ENCODE measurements around the gene SNAP25.
A peak's percentile ranks its signal among the peaks of the same experiment; 100 is the strongest.

The SNAP25 gene

DNA sequence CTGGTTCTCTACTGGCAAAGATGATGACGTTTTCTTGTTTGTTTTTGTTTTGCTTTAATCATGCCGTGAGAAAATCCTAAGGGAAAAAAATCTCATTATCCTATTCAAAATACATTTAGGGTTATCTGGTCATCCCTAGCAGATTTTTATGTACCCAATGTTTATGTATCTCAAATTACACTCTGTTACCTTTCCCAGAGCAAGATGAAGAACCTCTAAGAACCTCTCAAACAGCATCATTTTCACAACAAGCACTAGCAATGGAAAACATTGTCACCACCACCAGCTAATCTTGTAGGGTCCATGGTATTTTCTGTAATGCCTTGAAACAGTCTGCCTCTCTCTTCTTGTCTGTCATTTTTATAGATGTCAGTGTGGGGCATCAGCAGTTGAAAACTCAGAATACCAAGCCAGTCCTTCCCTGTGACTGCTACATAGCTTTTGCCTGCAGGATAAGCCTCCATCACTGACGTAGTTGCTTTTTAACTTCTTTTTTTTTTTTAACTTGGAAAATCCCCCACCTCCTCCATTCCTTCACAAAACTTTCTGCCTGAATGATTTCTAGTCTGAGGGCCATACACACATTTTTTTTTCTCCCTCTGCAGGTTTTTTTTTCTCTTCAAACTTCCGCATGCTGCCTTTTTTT lies 2.4 kb upstream of the SNAP25 start (continued):
- TF ChIP-seq, protein P1, sequence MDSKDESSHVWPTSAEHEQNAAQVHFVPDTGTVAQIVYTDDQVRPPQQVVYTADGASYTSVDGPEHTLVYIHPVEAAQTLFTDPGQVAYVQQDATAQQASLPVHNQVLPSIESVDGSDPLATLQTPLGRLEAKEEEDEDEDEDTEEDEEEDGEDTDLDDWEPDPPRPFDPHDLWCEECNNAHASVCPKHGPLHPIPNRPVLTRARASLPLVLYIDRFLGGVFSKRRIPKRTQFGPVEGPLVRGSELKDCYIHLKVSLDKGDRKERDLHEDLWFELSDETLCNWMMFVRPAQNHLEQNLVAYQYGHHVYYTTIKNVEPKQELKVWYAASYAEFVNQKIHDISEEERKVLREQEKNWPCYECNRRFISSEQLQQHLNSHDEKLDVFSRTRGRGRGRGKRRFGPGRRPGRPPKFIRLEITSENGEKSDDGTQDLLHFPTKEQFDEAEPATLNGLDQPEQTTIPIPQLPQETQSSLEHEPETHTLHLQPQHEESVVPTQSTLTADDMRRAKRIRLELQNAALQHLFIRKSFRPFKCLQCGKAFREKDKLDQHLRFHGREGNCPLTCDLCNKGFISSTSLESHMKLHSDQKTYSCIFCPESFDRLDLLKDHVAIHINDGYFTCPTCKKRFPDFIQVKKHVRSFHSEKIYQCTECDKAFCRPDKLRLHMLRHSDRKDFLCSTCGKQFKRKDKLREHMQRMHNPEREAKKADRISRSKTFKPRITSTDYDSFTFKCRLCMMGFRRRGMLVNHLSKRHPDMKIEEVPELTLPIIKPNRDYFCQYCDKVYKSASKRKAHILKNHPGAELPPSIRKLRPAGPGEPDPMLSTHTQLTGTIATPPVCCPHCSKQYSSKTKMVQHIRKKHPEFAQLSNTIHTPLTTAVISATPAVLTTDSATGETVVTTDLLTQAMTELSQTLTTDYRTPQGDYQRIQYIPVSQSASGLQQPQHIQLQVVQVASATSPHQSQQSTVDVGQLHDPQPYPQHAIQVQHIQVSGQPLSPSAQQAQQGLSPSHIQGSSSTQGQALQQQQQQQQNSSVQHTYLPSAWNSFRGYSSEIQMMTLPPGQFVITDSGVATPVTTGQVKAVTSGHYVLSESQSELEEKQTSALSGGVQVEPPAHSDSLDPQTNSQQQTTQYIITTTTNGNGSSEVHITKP (tag by site-specific recombination; IDR thresholded peaks at IDR 0.05), result 0 out of 2 replicates have a peak, but pooled peaks have one; percentile 44
- TF ChIP-seq HOXD13 (CRISPR knock-in tag; IDR thresholded peaks at IDR 0.05; ENCODE audit: borderline replicate concordance), result no peak
- no peak for TF ChIP-seq ZNF596 (tag by site-specific recombination; IDR thresholded peaks at IDR 0.05)
- TF ChIP-seq ZNF677 (tag by site-specific recombination; IDR thresholded peaks at IDR 0.05), result no peak
- no peak for TF ChIP-seq ZNF654 (tag by site-specific recombination; IDR thresholded peaks at IDR 0.05; ENCODE audit: low read depth)
- TF ChIP-seq, protein P2, sequence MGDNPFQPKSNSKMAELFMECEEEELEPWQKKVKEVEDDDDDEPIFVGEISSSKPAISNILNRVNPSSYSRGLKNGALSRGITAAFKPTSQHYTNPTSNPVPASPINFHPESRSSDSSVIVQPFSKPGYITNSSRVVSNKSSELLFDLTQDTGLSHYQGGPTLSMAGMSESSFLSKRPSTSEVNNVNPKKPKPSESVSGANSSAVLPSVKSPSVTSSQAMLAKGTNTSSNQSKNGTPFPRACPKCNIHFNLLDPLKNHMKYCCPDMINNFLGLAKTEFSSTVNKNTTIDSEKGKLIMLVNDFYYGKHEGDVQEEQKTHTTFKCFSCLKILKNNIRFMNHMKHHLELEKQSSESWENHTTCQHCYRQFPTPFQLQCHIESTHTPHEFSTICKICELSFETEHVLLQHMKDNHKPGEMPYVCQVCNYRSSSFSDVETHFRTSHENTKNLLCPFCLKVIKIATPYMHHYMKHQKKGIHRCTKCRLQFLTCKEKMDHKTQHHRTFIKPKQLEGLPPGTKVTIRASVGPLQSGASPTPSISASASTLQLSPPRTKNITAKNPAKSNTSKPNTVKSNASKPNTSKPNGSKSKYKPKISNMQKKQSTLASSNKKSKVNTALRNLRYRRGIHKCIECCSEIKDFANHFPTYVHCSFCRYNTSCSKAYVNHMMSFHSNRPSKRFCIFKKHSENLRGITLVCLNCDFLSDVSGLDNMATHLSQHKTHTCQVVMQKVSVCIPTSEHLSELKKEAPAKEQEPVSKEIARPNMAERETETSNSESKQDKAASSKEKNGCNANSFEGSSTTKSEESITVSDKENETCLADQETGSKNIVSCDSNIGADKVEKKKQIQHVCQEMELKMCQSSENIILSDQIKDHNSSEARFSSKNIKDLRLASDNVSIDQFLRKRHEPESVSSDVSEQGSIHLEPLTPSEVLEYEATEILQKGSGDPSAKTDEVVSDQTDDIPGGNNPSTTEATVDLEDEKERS (tag by site-specific recombination; IDR thresholded peaks at IDR 0.05), result no peak

- Histone ChIP-seq H3K27ac (ENCODE audit: extremely low read depth, low read depth, low read length) (peak overlapping the region; percentile 85), H3K4me1 (ENCODE audit: control insufficient read depth, insufficient read depth, low read length) (peaks cover 13% of the 10 kb centered on the region), H3K9me3 (ENCODE audit: control insufficient read depth, insufficient read depth, low read depth, low read length) (no peaks in the 10 kb centered on the region), H3K36me3 (ENCODE audit: control insufficient read depth in 2 of 2, insufficient read depth in 1 of 2, low read length in 2 of 2) (no peaks in the 10 kb centered on the region), H3K4me3 (ENCODE audit: low read depth, low read length) (peak overlapping the region; percentile 27)
- ChIA-PET POLR2A (interaction anchor here (1.0 to 1.3 kb wide), 2 partner anchors 22 to 217 kb away, joined by 3 to 12 read pairs; partner anchors contain the start of genes MKKS and SLX4IP), CTCF (interaction anchor here (0.7 kb wide), 1 partner anchor 139 kb away, joined by 3 read pairs; no protein-coding TSS in a partner anchor)
- TF ChIP-seq ZNF391 (tag by site-specific recombination; IDR thresholded peaks at IDR 0.05; ENCODE audit: borderline replicate concordance, low read depth) (no peak), ZNF140 (tag by site-specific recombination; IDR thresholded peaks at IDR 0.05) (no peak), ZNF555 (tag by site-specific recombination; conservative IDR thresholded peaks at IDR 0.05) (no peak), ZBTB17 (tag by site-specific recombination; IDR thresholded peaks at IDR 0.05) (peak; percentile 48), ZNF596 (tag by site-specific recombination; IDR thresholded peaks at IDR 0.05) (no peak), ZNF621 (tag by site-specific recombination; IDR thresholded peaks at IDR 0.05) (no peak), ZNF138 (tag by site-specific recombination; IDR thresholded peaks at IDR 0.05; ENCODE audit: borderline replicate concordance) (no peak), SP7 (tag by site-specific recombination; IDR thresholded peaks at IDR 0.05) (0 out of 2 replicates have a peak, but pooled peaks have one; percentile 7), ZBTB21 (tag by site-specific recombination; IDR thresholded peaks at IDR 0.05) (peak; percentile 71; the same call in 1 of the 2 replicates), ZNF112 (tag by site-specific recombination; IDR thresholded peaks at IDR 0.05) (no peak), ZNF670 (tag by site-specific recombination; IDR thresholded peaks at IDR 0.05; ENCODE audit: low read depth) (no peak), ZSCAN16 (tag by site-specific recombination; IDR thresholded peaks at IDR 0.05) (no peak), ZNF398 (tag by site-specific recombination; IDR thresholded peaks at IDR 0.05) (peak; percentile 76), ZNF629 (tag by site-specific recombination; IDR thresholded peaks at IDR 0.05) (peak; percentile 96), ZNF513 (tag by site-specific recombination; IDR thresholded peaks at IDR 0.05) (no peak), ZNF792 (tag by site-specific recombination; IDR thresholded peaks at IDR 0.05) (no peak), SP3 (tag by site-specific recombination; IDR thresholded peaks at IDR 0.05) (no peak)
- TF ChIP-seq, protein P3, sequence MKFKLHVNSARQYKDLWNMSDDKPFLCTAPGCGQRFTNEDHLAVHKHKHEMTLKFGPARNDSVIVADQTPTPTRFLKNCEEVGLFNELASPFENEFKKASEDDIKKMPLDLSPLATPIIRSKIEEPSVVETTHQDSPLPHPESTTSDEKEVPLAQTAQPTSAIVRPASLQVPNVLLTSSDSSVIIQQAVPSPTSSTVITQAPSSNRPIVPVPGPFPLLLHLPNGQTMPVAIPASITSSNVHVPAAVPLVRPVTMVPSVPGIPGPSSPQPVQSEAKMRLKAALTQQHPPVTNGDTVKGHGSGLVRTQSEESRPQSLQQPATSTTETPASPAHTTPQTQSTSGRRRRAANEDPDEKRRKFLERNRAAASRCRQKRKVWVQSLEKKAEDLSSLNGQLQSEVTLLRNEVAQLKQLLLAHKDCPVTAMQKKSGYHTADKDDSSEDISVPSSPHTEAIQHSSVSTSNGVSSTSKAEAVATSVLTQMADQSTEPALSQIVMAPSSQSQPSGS (tag by site-specific recombination; IDR thresholded peaks at IDR 0.05; ENCODE audit: low read depth), result peak; percentile 65; the same call in 1 of the 2 replicates
These were observed 764 bp upstream of the SNAP25 start for GRCh38 chr20:10217721-10218410.
